Measurements from ENCODE around the gene MYO15A.

- TF ChIP-seq CTCF (IDR thresholded peaks at IDR 0.05; ENCODE audit: poor library complexity) (no peak), EZH2 (IDR thresholded peaks at IDR 0.05; ENCODE audit: borderline replicate concordance) (no peak), EZH2phosphoT487 (IDR thresholded peaks at IDR 0.05; ENCODE audit: low read depth, severe bottlenecking, unreplicated experiment) (no peak)
Observed at GRCh38 chr17:18156976-18157280, 48.4 kb downstream of the MYO15A start.

Data from hepatocyte (in vitro differentiated cells).